GM06990 (cell line): Measurements from ENCODE around the gene ZNF44.

Experiments
- DNase-seq: peaks from one replicate; pipeline ENCODE4 v3.0.0-alpha.2; 2011; ENCODE audit not compliant: insufficient read length; ENCODE audit errors: extremely low read depth
- H3K27me3 ChIP-seq: replicated peaks from 2 replicates; pipeline ENCODE4 v1.6.0; 2011; ENCODE audit warnings: low read length; ENCODE audit not compliant: control insufficient read depth, insufficient read depth
- H3K36me3 ChIP-seq: 2 replicates; pipeline ENCODE4 v1.5.1; 2011; ENCODE audit warnings: low read length; ENCODE audit not compliant: control insufficient read depth, insufficient read depth
- H3K4me3 ChIP-seq: replicated peaks from 2 replicates; pipeline ENCODE4 v1.5.1; 2011; ENCODE audit warnings: low read depth, mild to moderate bottlenecking, control low read depth, low read length
- CTCF ChIP-seq: IDR thresholded peaks from 2 replicates; pipeline ENCODE4 v1.5.1; 2011; ENCODE audit warnings: low read length, control low read depth, mild to moderate bottlenecking, inconsistent platforms; ENCODE audit not compliant: insufficient read depth, poor library complexity, severe bottlenecking

The ZNF44 gene

DNA sequence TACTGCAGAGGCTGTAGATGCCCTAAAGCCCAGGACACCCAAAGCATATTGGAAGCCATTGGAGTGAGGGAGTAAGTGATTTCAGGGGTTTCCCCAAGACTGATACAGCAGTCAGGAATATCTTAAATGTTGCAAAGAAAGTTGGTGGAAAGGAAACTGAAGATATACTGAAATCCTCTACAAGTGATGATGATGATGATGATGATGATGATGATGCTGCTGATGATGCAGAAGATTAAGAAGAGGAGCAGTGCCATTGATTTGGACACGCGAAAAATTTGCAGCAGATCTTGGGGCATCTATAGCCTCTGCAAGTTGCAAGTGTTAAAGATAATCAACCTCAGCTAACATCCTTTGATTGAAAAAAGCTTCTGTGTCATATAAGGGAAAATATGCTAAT lies 23.8 kb downstream of the ZNF44 start:
- Histone ChIP-seq H3K36me3 (peaks cover 3% of the 10 kb centered on the region), H3K27me3 (no peaks in the 10 kb centered on the region), H3K4me3 (no peak overlapping the region)
- no peak for DNase-seq
- no peak for TF ChIP-seq CTCF

GRCh38 chr19:12265921-12266704 lies 28.6 kb downstream of the ZNF44 start:
- Histone ChIP-seq H3K27me3 (no peaks in the 10 kb centered on the region), H3K4me3 (no peak overlapping the region), H3K36me3 (no peaks in the 10 kb centered on the region)
- no peak for TF ChIP-seq CTCF
- no peak for DNase-seq

DNA sequence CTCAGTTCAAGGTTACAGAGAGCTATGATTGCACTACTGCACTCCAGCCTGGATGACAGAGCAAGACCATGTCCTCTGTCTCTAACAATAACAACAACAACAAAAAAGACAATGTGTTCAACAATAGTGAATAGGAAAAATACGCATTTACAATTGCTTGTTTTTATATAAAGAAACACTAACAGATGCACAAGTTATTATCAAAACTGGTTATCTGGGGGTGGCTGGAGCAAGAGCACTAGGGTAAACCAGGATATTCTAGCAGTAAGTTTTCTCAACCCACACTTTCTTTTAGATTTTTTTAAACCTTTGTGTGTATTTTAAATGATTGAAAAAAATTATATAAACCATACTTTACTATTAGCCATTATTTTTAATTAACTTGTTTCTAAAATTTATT lies 33.1 kb downstream of the ZNF44 start:
- DNase-seq: no peak
- H3K36me3 ChIP-seq: no peaks in the 10 kb centered on the region
- no peaks in the 10 kb centered on the region for H3K27me3 ChIP-seq
- TF ChIP-seq CTCF: no peak
- no peak overlapping the region for H3K4me3 ChIP-seq

DNA sequence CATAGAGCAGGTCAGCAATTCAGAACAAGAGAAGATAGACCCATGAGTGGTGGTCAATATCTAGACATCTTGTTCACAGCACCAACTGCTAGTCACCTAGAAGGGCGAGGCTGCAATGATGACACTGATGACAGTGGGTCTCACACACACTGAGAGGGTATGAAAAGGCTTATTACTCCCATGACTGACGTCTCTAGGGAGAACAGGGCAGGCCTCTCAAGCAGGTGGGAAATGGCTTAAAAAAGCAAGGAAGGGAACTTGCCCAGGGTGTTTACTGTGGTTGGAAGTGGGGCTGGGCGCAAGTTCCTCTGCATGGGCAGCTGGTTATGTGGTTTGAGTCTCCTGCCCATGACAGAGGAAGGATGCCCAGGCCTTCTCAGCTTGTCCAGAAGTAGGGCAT lies 33.8 kb downstream of the ZNF44 start:
- H3K27me3 ChIP-seq: no peaks in the 10 kb centered on the region
- TF ChIP-seq CTCF: no peak
- DNase-seq: no peak

GRCh38 chr19:12260236-12260635 lies 34.4 kb downstream of the ZNF44 start:
- Histone ChIP-seq H3K4me3 (no peak overlapping the region), H3K27me3 (no peaks in the 10 kb centered on the region), H3K36me3 (no peaks in the 10 kb centered on the region)
- no peak for DNase-seq
- no peak for TF ChIP-seq CTCF

More for the DNA sequence above, 33.8 kb downstream of the ZNF44 start:
- Histone ChIP-seq H3K4me3 (no peak overlapping the region), H3K36me3 (no peaks in the 10 kb centered on the region)
